Measurements from ENCODE around the gene DLG2.

The DLG2 gene

DNA sequence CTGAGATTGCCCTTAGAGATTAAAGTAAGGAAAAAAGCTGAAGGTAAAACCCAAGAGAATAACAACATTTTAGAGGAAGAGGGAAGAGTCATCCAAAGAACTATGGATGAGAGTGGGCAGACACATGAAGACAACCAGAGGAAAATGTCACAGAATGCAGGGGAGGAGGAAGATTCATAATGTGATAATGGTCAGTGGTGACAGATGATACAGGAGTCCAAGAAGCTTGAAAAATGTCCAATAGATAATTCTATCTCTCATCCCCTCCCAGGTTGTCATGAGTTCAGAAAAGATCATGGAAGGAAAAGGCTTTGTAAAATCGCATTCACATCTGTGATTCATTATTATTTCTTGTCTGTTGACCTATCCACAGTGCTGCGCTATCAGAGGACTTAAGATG lies 2058.6 kb downstream of the DLG2 start:
- Histone ChIP-seq H3K4me3 (ENCODE audit: low read length) (no peak overlapping the region), H3K9ac (ENCODE audit: low read length) (no peak overlapping the region), H3K4me1 (ENCODE audit: low read length) (no peaks in the 10 kb centered on the region), H3K9me3 (ENCODE audit: insufficient read depth, low read length) (no peaks in the 10 kb centered on the region), H3K36me3 (replicated peaks; ENCODE audit: low read depth, low read length) (no peaks in the 10 kb centered on the region), H3K27me3 (ENCODE audit: low read depth, low read length) (peaks cover 16% of the 10 kb centered on the region), H4K20me1 (ENCODE audit: insufficient read depth, low read length) (no peaks in the 10 kb centered on the region), H3K27ac (ENCODE audit: low read length) (no peak overlapping the region), H3K79me2 (ENCODE audit: low read length) (no peaks in the 10 kb centered on the region), H3K4me2 (ENCODE audit: low read length) (no peak overlapping the region), H2AFZ (ENCODE audit: low read depth, low read length) (no peak overlapping the region)
- TF ChIP-seq EZH2phosphoT487 (IDR thresholded peaks at IDR 0.05; ENCODE audit: low read depth), result no peak
- no peak for TF ChIP-seq CTCF (IDR thresholded peaks at IDR 0.05; ENCODE audit: low read depth, low read length)

GRCh38 chr11:83566950-83567349 lies 2060.2 kb downstream of the DLG2 start:
- Histone ChIP-seq H3K4me2 (ENCODE audit: low read length) (no peak overlapping the region), H3K9ac (ENCODE audit: low read length) (no peak overlapping the region), H2AFZ (ENCODE audit: low read depth, low read length) (no peak overlapping the region), H3K36me3 (replicated peaks; ENCODE audit: low read depth, low read length) (no peaks in the 10 kb centered on the region), H3K27me3 (ENCODE audit: low read depth, low read length) (peaks cover 9% of the 10 kb centered on the region), H3K79me2 (ENCODE audit: low read length) (no peaks in the 10 kb centered on the region), H3K27ac (ENCODE audit: low read length) (no peak overlapping the region), H3K4me3 (ENCODE audit: low read length) (no peak overlapping the region), H3K4me1 (ENCODE audit: low read length) (no peaks in the 10 kb centered on the region), H3K9me3 (ENCODE audit: insufficient read depth, low read length) (no peaks in the 10 kb centered on the region), H4K20me1 (ENCODE audit: insufficient read depth, low read length) (no peaks in the 10 kb centered on the region)
- TF ChIP-seq EZH2phosphoT487 (IDR thresholded peaks at IDR 0.05; ENCODE audit: low read depth) (no peak), CTCF (IDR thresholded peaks at IDR 0.05; ENCODE audit: low read depth, low read length) (no peak)

GRCh38 chr11:83564870-83565269 lies 2062.3 kb downstream of the DLG2 start:
- H4K20me1 ChIP-seq (ENCODE audit: insufficient read depth, low read length), result no peaks in the 10 kb centered on the region

GRCh38 chr11:83558281-83558680 lies 2068.9 kb downstream of the DLG2 start:
- Histone ChIP-seq H3K27me3 (ENCODE audit: low read depth, low read length) (no peaks in the 10 kb centered on the region; the same call in 1 of the 2 replicates), H2AFZ (ENCODE audit: low read depth, low read length) (no peak overlapping the region), H3K9me3 (ENCODE audit: insufficient read depth, low read length) (no peaks in the 10 kb centered on the region), H3K9ac (ENCODE audit: low read length) (no peak overlapping the region), H3K4me1 (ENCODE audit: low read length) (peaks cover 6% of the 10 kb centered on the region; the same call in 1 of the 2 replicates), H3K79me2 (ENCODE audit: low read length) (no peaks in the 10 kb centered on the region), H4K20me1 (ENCODE audit: insufficient read depth, low read length) (no peaks in the 10 kb centered on the region), H3K27ac (ENCODE audit: low read length) (no peak overlapping the region), H3K4me3 (ENCODE audit: low read length) (no peak overlapping the region), H3K4me2 (ENCODE audit: low read length) (no peak overlapping the region), H3K36me3 (replicated peaks; ENCODE audit: low read depth, low read length) (no peaks in the 10 kb centered on the region)
- TF ChIP-seq CTCF (IDR thresholded peaks at IDR 0.05; ENCODE audit: low read depth, low read length), result no peak
- no peak for TF ChIP-seq EZH2phosphoT487 (IDR thresholded peaks at IDR 0.05; ENCODE audit: low read depth)

More at GRCh38 chr11:83564870-83565269, 2062.3 kb downstream of the DLG2 start:
- H3K4me1 ChIP-seq (ENCODE audit: low read length), result no peaks in the 10 kb centered on the region
- H3K79me2 ChIP-seq (ENCODE audit: low read length), result no peaks in the 10 kb centered on the region
- no peaks in the 10 kb centered on the region for H3K9me3 ChIP-seq (ENCODE audit: insufficient read depth, low read length)
- TF ChIP-seq CTCF (IDR thresholded peaks at IDR 0.05; ENCODE audit: low read depth, low read length) (no peak), EZH2phosphoT487 (IDR thresholded peaks at IDR 0.05; ENCODE audit: low read depth) (no peak)
- no peak overlapping the region for H3K9ac ChIP-seq (ENCODE audit: low read length)
- H3K36me3 ChIP-seq (replicated peaks; ENCODE audit: low read depth, low read length), result no peaks in the 10 kb centered on the region
- H3K4me3 ChIP-seq (ENCODE audit: low read length), result no peak overlapping the region
- no peak overlapping the region for H3K4me2 ChIP-seq (ENCODE audit: low read length)
- peaks cover 8% of the 10 kb centered on the region for H3K27me3 ChIP-seq (ENCODE audit: low read depth, low read length)
- no peak overlapping the region for H2AFZ ChIP-seq (ENCODE audit: low read depth, low read length)
- no peak overlapping the region for H3K27ac ChIP-seq (ENCODE audit: low read length)
